ENCODE measurements around the gene BICRA.
"Not testable (repeated sequence)": the region's sequence is repeated elsewhere in the genome, so short reads cannot be mapped to it uniquely, and the experiment has no call there.

Gene BICRA

GRCh38 chr19:47723581-47723940 lies 114.6 kb downstream of the BICRA start:
- no peaks in the 10 kb centered on the region for H3K27me3 ChIP-seq (ENCODE audit: insufficient read depth, low read length)
- no peak overlapping the region for H3K27ac ChIP-seq (ENCODE audit: low read depth, low read length)
- H3K9ac ChIP-seq (ENCODE audit: low read depth, low read length) = no peak overlapping the region
- WGBS = 66% methylated on average over 7 of the region's 7 CpGs
- H3K9me3 ChIP-seq (ENCODE audit: insufficient read depth, low read depth, low read length) = no peaks in the 10 kb centered on the region
- no peaks in the 10 kb centered on the region for H3K4me1 ChIP-seq (ENCODE audit: insufficient read depth, low read length)
- no peak overlapping the region for H3K4me3 ChIP-seq (ENCODE audit: low read length)
- no peaks in the 10 kb centered on the region for H3K36me3 ChIP-seq (ENCODE audit: insufficient read depth, low read length)

DNA sequence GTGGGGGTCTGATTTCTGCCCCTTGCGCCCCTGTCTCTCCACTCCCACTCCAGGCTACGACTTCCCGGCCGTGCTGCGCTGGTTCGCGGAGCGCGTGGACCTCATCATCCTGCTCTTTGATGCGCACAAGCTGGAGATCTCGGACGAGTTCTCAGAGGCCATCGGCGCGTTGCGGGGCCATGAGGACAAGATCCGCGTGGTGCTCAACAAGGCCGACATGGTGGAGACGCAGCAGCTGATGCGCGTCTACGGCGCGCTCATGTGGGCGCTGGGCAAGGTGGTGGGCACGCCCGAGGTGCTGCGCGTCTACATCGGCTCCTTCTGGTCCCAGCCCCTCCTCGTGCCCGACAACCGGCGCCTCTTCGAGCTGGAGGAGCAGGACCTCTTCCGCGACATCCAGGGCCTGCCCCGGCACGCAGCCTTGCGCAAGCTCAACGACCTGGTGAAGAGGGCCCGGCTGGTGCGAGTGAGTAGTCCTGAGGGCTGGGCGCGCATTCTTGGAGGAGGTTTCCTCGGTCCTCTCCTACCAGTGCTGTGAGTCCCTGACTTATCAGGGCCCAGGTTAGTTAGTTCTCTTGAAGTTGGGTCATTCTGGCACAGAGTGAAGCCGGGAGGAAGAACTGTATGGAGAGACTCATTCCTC lies 116.9 kb downstream of the BICRA start:
- H3K9me3 ChIP-seq (ENCODE audit: insufficient read depth, low read depth, low read length) = no peaks in the 10 kb centered on the region
- H3K27me3 ChIP-seq (ENCODE audit: insufficient read depth, low read length) = no peaks in the 10 kb centered on the region
- no peak overlapping the region for H3K4me3 ChIP-seq (ENCODE audit: low read length)
- no peak overlapping the region for H3K9ac ChIP-seq (ENCODE audit: low read depth, low read length)
- H3K36me3 ChIP-seq (ENCODE audit: insufficient read depth, low read length) = no peaks in the 10 kb centered on the region
- H3K4me1 ChIP-seq (ENCODE audit: insufficient read depth, low read length) = peaks cover 6% of the 10 kb centered on the region; the same call in 1 of the 2 replicates
- whole genome bisulfite sequencing = 95% methylated on average over 48 of the region's 48 CpGs
- no peak overlapping the region for H3K27ac ChIP-seq (ENCODE audit: low read depth, low read length)

- Histone ChIP-seq H3K4me3 (ENCODE audit: low read length) (no peak overlapping the region), H3K9ac (ENCODE audit: low read depth, low read length) (no peak overlapping the region), H3K27ac (ENCODE audit: low read depth, low read length) (no peak overlapping the region), H3K27me3 (ENCODE audit: insufficient read depth, low read length) (no peaks in the 10 kb centered on the region), H3K9me3 (ENCODE audit: insufficient read depth, low read depth, low read length) (no peaks in the 10 kb centered on the region), H3K4me1 (ENCODE audit: insufficient read depth, low read length) (peaks cover 6% of the 10 kb centered on the region; the same call in 1 of the 2 replicates), H3K36me3 (ENCODE audit: insufficient read depth, low read length) (no peaks in the 10 kb centered on the region)
- WGBS = 96% methylated on average over 4 of the region's 4 CpGs
Measured at GRCh38 chr19:47726467-47726866, 117.5 kb downstream of the BICRA start.

- H3K27me3 ChIP-seq (ENCODE audit: insufficient read depth, low read length); H3K27ac ChIP-seq (ENCODE audit: low read depth, low read length); H3K36me3 ChIP-seq (ENCODE audit: insufficient read depth, low read length); H3K9me3 ChIP-seq (ENCODE audit: insufficient read depth, low read depth, low read length); H3K9ac ChIP-seq (ENCODE audit: low read depth, low read length); H3K4me3 ChIP-seq (ENCODE audit: low read length); H3K4me1 ChIP-seq (ENCODE audit: insufficient read depth, low read length): not testable (repeated sequence)
- 85% methylated on average over 4 of the region's 4 CpGs for WGBS
Measured at GRCh38 chr19:47728295-47728694, 119.4 kb downstream of the BICRA start.

GRCh38 chr19:47729468-47729798 lies 120.5 kb downstream of the BICRA start:
- H3K9me3 ChIP-seq (ENCODE audit: insufficient read depth, low read depth, low read length) = no peaks in the 10 kb centered on the region
- peak overlapping the region; percentile 48; the same call in 1 of the 2 replicates for H3K9ac ChIP-seq (ENCODE audit: low read depth, low read length)
- WGBS = 3% methylated on average over 9 of the region's 9 CpGs
- peak overlapping the region; percentile 19; the same call in 1 of the 2 replicates for H3K27ac ChIP-seq (ENCODE audit: low read depth, low read length)
- peak overlapping the region; percentile 64 for H3K4me3 ChIP-seq (ENCODE audit: low read length)
- H3K4me1 ChIP-seq (ENCODE audit: insufficient read depth, low read length) = peaks cover 6% of the 10 kb centered on the region; the same call in 1 of the 2 replicates
- no peaks in the 10 kb centered on the region for H3K36me3 ChIP-seq (ENCODE audit: insufficient read depth, low read length)
- no peaks in the 10 kb centered on the region for H3K27me3 ChIP-seq (ENCODE audit: insufficient read depth, low read length)

DNA sequence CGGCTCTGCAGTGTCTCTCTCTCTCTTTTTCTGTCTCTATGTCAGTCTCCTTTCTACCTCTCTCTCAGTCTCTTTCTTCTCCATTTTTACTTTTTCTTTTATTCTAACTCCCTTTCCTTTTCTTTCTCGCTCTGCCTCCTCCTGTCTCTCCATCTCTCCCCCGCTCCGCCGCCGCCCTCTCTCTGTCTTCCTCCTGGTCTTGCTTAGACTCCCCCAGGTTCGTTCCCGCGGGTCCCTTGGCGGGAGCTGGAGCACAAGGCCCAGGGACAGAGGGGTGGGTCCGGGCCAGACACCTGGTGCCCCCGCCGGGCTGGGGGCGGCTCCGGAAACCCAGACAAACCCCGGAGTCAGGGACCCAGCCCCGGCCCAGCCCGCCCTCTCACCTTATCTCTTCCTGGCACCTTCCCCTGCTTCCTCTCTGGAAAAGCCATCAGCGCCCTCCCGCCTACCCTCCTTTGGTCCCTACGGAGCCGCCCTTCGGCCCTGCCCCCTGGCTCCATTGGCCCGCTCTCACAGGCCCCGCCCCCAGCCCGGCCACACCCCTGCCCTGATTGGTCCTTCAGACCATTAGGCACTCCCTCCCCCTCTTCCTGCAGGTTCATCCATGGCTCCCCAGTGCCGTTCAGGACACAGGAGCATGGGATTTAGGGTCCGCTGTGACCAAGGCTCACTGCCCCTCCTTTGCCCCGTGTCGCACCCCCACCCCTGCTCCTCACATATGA lies 121.0 kb downstream of the BICRA start:
- Histone ChIP-seq H3K9me3 (ENCODE audit: insufficient read depth, low read depth, low read length) (no peaks in the 10 kb centered on the region), H3K4me3 (ENCODE audit: low read length) (peak overlapping the region; percentile 64), H3K9ac (ENCODE audit: low read depth, low read length) (peak overlapping the region; percentile 48; the same call in 1 of the 2 replicates), H3K27ac (ENCODE audit: low read depth, low read length) (peak overlapping the region; percentile 19; the same call in 1 of the 2 replicates), H3K4me1 (ENCODE audit: insufficient read depth, low read length) (peaks cover 6% of the 10 kb centered on the region; the same call in 1 of the 2 replicates), H3K36me3 (ENCODE audit: insufficient read depth, low read length) (no peaks in the 10 kb centered on the region), H3K27me3 (ENCODE audit: insufficient read depth, low read length) (no peaks in the 10 kb centered on the region)
- 9% methylated on average over 30 of the region's 30 CpGs for WGBS

- WGBS = 94% methylated on average over 8 of the region's 8 CpGs
- Histone ChIP-seq H3K9me3 (ENCODE audit: insufficient read depth, low read depth, low read length) (no peaks in the 10 kb centered on the region), H3K9ac (ENCODE audit: low read depth, low read length) (no peak overlapping the region), H3K27me3 (ENCODE audit: insufficient read depth, low read length) (no peaks in the 10 kb centered on the region), H3K36me3 (ENCODE audit: insufficient read depth, low read length) (no peaks in the 10 kb centered on the region), H3K4me3 (ENCODE audit: low read length) (0 out of 2 replicates have a peak overlapping the region, but pooled peaks have one; percentile 64), H3K4me1 (ENCODE audit: insufficient read depth, low read length) (peaks cover 6% of the 10 kb centered on the region; the same call in 1 of the 2 replicates), H3K27ac (ENCODE audit: low read depth, low read length) (no peak overlapping the region)
Measured at GRCh38 chr19:47730521-47730889, 121.6 kb downstream of the BICRA start.

- 94% methylated on average over 7 of the region's 8 CpGs for WGBS
- no peak overlapping the region for H3K4me3 ChIP-seq (ENCODE audit: low read length)
- H3K9me3 ChIP-seq (ENCODE audit: insufficient read depth, low read depth, low read length) = no peaks in the 10 kb centered on the region
- H3K27ac ChIP-seq (ENCODE audit: low read depth, low read length) = no peak overlapping the region
- H3K9ac ChIP-seq (ENCODE audit: low read depth, low read length) = no peak overlapping the region
- H3K36me3 ChIP-seq (ENCODE audit: insufficient read depth, low read length) = no peaks in the 10 kb centered on the region
- H3K4me1 ChIP-seq (ENCODE audit: insufficient read depth, low read length) = peaks cover 6% of the 10 kb centered on the region; the same call in 1 of the 2 replicates
- no peaks in the 10 kb centered on the region for H3K27me3 ChIP-seq (ENCODE audit: insufficient read depth, low read length)
Measured at GRCh38 chr19:47730910-47731309, 122.0 kb downstream of the BICRA start.

DNA sequence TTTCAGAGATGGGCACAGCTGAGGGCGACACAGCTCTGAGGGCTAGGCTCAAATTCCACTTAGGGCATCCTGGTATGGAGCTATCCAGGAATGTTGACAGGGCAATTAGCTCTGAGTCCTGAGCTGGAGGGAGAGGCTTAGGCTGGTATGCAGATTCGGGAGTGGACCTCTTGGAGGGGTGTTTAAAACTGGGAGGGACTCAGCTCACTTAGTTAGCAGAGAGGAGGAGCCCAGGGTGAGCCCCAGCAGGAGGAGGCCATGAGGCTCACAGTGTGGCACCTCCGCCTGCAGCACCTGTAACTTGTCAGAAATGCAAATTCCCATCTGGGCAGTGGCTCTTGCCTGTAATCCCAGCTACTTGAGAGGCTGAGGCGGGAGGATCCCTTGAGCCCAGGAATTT lies 126.2 kb downstream of the BICRA start:
- no peaks in the 10 kb centered on the region for H3K27me3 ChIP-seq (ENCODE audit: insufficient read depth, low read length)
- H3K4me3 ChIP-seq (ENCODE audit: low read length) = no peak overlapping the region
- 56% methylated on average over 4 of the region's 4 CpGs for WGBS
- no peak overlapping the region for H3K27ac ChIP-seq (ENCODE audit: low read depth, low read length)
- H3K9me3 ChIP-seq (ENCODE audit: insufficient read depth, low read depth, low read length) = no peaks in the 10 kb centered on the region
- no peaks in the 10 kb centered on the region for H3K36me3 ChIP-seq (ENCODE audit: insufficient read depth, low read length)
- H3K9ac ChIP-seq (ENCODE audit: low read depth, low read length) = no peak overlapping the region
- no peaks in the 10 kb centered on the region for H3K4me1 ChIP-seq (ENCODE audit: insufficient read depth, low read length)

- Histone ChIP-seq H3K36me3 (ENCODE audit: insufficient read depth, low read length) (no peaks in the 10 kb centered on the region; the same call in 1 of the 2 replicates), H3K27ac (ENCODE audit: low read depth, low read length) (no peak overlapping the region), H3K27me3 (ENCODE audit: insufficient read depth, low read length) (no peaks in the 10 kb centered on the region), H3K9me3 (ENCODE audit: insufficient read depth, low read depth, low read length) (no peaks in the 10 kb centered on the region), H3K4me3 (ENCODE audit: low read length) (no peak overlapping the region), H3K9ac (ENCODE audit: low read depth, low read length) (no peak overlapping the region), H3K4me1 (ENCODE audit: insufficient read depth, low read length) (no peaks in the 10 kb centered on the region)
- WGBS = 93% methylated on average over 48 of the region's 48 CpGs
Measured at GRCh38 chr19:47740866-47741519, 132.1 kb downstream of the BICRA start.

GRCh38 chr19:47741544-47742140 lies 132.7 kb downstream of the BICRA start:
- 91% methylated on average over 15 of the region's 15 CpGs for WGBS

More at GRCh38 chr19:47741544-47742140, 132.7 kb downstream of the BICRA start:
- Histone ChIP-seq H3K4me1 (ENCODE audit: insufficient read depth, low read length) (no peaks in the 10 kb centered on the region), H3K9me3 (ENCODE audit: insufficient read depth, low read depth, low read length) (no peaks in the 10 kb centered on the region), H3K27ac (ENCODE audit: low read depth, low read length) (no peak overlapping the region), H3K27me3 (ENCODE audit: insufficient read depth, low read length) (no peaks in the 10 kb centered on the region), H3K9ac (ENCODE audit: low read depth, low read length) (no peak overlapping the region), H3K36me3 (ENCODE audit: insufficient read depth, low read length) (peaks cover under 1% of the 10 kb centered on the region; the same call in 1 of the 2 replicates), H3K4me3 (ENCODE audit: low read length) (no peak overlapping the region)
